Measurements from ENCODE around the gene MGMT. TPM values are rescaled to one million over a fixed set of nuclear protein-coding genes. Genes with fewer than 3 reads are reported as not detected.

MGMT gene
- total and polyA plus RNA-seq, 8 donors = 1.2 to 37.8 (median 21.3) TPM

DNA sequence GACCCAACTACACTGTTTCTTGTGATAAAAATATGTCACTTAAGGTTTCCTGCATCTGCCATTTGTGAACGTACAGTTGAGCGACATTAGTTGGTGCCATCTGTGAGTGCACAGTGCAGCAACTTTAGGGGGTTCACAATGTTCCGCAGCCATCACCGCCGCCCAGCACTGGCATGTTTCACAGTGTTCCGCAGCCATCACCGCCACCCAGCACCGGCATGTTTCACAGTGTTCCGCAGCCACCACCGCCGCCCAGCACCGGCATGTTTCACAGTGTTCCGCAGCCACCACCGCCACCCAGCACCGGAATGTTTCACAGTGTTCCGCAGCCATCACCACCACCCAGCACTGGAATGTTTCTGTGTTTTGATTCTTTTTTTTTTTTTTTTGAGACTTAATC is 83.0 kb downstream of the MGMT start:
- whole genome bisulfite sequencing, 5 donors = 87 to 98% (median 97%) methylated on average over 16 of the region's 16 CpGs
- intact Hi-C loops (cut with DNase I; ENCODE audit: low total_unique reads) = no loop called here

DNA sequence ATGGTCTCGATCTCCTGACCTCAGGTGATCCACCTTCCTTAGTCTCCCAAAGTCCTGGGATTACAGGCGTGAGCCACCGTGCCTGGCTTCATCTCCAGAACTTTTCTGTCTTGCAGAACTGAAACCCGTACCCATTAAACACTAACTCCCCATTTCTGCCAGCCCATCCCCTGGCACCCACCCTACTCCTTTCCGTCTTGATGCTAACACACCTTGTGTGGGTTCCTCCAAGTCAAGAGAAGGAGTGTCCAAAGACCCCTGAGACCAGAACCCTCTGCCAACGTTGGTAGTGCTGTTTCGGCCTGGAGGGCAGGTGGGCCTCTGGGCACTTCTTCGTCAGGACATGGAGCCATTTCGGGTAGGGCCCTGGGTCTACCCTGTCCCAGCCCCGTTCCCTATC is 83.6 kb downstream of the MGMT start:
- intact Hi-C loops (cut with DNase I; ENCODE audit: low total_unique reads) = no loop called here
- DNase-seq = no peak
- Histone ChIP-seq H3K36me3 (peaks cover 0 to 17% (median 9%) of the 10 kb centered on the region in 4 donors), H3K27ac (no peak overlapping the region), H3K27me3 (no peaks in the 10 kb centered on the region), H3K4me1 (peaks cover 0 to 16% (median 0%) of the 10 kb centered on the region in 4 donors), H3K4me3 (no peak overlapping the region), H3K9me3 (no peaks in the 10 kb centered on the region)
- TF ChIP-seq EP300 (IDR thresholded peaks at IDR 0.05) (no peak), POLR2A (IDR thresholded peaks at IDR 0.05) (no peak), POLR2AphosphoS5 (IDR thresholded peaks at IDR 0.05) (no peak)
- TF ChIP-seq, protein P1, sequence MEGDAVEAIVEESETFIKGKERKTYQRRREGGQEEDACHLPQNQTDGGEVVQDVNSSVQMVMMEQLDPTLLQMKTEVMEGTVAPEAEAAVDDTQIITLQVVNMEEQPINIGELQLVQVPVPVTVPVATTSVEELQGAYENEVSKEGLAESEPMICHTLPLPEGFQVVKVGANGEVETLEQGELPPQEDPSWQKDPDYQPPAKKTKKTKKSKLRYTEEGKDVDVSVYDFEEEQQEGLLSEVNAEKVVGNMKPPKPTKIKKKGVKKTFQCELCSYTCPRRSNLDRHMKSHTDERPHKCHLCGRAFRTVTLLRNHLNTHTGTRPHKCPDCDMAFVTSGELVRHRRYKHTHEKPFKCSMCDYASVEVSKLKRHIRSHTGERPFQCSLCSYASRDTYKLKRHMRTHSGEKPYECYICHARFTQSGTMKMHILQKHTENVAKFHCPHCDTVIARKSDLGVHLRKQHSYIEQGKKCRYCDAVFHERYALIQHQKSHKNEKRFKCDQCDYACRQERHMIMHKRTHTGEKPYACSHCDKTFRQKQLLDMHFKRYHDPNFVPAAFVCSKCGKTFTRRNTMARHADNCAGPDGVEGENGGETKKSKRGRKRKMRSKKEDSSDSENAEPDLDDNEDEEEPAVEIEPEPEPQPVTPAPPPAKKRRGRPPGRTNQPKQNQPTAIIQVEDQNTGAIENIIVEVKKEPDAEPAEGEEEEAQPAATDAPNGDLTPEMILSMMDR (IDR thresholded peaks at IDR 0.05) = no peak
- 93 to 98% (median 97%) methylated on average over 10 of the region's 10 CpGs for WGBS, 5 donors

More for the DNA sequence above, 83.0 kb downstream of the MGMT start:
- peaks cover 0 to 16% (median 0%) of the 10 kb centered on the region in 4 donors for H3K4me1 ChIP-seq
- H3K9me3 ChIP-seq = no peaks in the 10 kb centered on the region
- H3K36me3 ChIP-seq = peaks cover 0 to 16% (median 9%) of the 10 kb centered on the region in 4 donors
- no peak for DNase-seq
- no peak overlapping the region for H3K27ac ChIP-seq
- no peaks in the 10 kb centered on the region for H3K27me3 ChIP-seq
- no peak overlapping the region for H3K4me3 ChIP-seq
- TF ChIP-seq POLR2A (IDR thresholded peaks at IDR 0.05) (no peak), POLR2AphosphoS5 (IDR thresholded peaks at IDR 0.05) (no peak), EP300 (IDR thresholded peaks at IDR 0.05) (no peak)
- TF ChIP-seq, protein P1 (IDR thresholded peaks at IDR 0.05) = no peak

DNA sequence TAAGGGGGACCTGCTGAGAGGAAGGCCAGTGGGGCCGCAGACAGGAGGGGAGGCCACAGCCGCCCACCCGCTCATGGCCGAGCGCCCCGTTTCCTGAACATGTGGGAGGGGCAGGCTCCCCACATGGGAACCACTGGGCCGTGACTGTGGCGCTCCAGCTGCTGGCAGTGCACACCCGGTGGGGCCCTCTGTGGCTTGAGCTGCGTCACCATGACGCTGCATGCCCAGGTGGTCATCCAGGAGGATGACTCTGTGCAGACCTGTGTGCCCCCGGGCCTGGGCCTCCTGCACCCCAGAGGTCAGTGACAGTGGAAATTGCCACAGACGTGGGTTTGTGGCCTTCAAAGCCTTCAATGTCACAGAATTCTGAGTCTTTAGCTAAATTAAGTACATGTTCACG is 85.1 kb downstream of the MGMT start:
- TF ChIP-seq, protein P1 (IDR thresholded peaks at IDR 0.05) = no peak
- TF ChIP-seq EP300 (IDR thresholded peaks at IDR 0.05) (no peak), POLR2A (IDR thresholded peaks at IDR 0.05) (no peak), POLR2AphosphoS5 (IDR thresholded peaks at IDR 0.05) (no peak)
- intact Hi-C loops (cut with DNase I; ENCODE audit: low total_unique reads) = no loop called here
- no peak for DNase-seq
- Histone ChIP-seq H3K27me3 (no peaks in the 10 kb centered on the region), H3K9me3 (no peaks in the 10 kb centered on the region), H3K27ac (no peak overlapping the region), H3K36me3 (peaks cover 0 to 23% (median 9%) of the 10 kb centered on the region in 4 donors), H3K4me1 (peaks cover 0 to 15% (median 0%) of the 10 kb centered on the region in 4 donors), H3K4me3 (no peak overlapping the region)
- 92 to 96% (median 94%) methylated on average over 9 to 14 of the region's 14 CpGs for WGBS, 5 donors

DNA sequence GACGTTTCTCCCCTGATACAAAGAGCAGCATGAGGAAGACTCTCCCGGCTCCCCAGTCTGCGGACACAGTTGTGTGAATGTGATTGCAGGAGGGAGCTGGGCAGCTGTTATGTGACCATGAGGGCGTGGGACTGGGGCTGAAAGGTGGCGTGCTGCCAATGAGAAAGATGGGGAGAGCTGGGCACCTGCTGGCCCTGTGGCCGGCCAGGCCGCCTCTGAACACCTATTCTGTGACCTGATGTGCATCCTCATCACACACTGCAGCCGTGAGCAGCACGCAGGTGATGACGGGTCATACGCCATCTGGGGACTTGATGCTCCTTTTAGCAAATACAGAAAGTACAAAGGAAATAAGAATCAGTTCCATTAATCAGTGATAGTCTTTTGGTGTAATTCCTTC is 86.9 kb downstream of the MGMT start:
- no peak for DNase-seq
- H3K9me3 ChIP-seq = no peaks in the 10 kb centered on the region
- H3K36me3 ChIP-seq = peaks cover 0 to 23% (median 9%) of the 10 kb centered on the region in 4 donors
- H3K27me3 ChIP-seq = no peaks in the 10 kb centered on the region
- H3K4me1 ChIP-seq = no peaks in the 10 kb centered on the region
- H3K27ac ChIP-seq = no peak overlapping the region
- intact Hi-C loops (cut with DNase I; ENCODE audit: low total_unique reads) = no loop called here
- TF ChIP-seq POLR2A (IDR thresholded peaks at IDR 0.05) (no peak), EP300 (IDR thresholded peaks at IDR 0.05) (no peak), POLR2AphosphoS5 (IDR thresholded peaks at IDR 0.05) (no peak)
- TF ChIP-seq, protein P1 (IDR thresholded peaks at IDR 0.05) = no peak
- 90 to 97% (median 95%) methylated on average over 11 of the region's 11 CpGs for WGBS, 5 donors
- no peak overlapping the region for H3K4me3 ChIP-seq
